Amniotic epithelial cell (primary cell): ENCODE data around the gene S100A4.
"Not testable (repeated sequence)": the region's sequence is repeated elsewhere in the genome, so short reads cannot be mapped to it uniquely, and the experiment has no call there.

Experiments
- DNase-seq: peaks from one replicate; pipeline ENCODE4 v3.0.0-alpha.2; 2010; ENCODE audit warnings: low read depth

Gene S100A4

DNA sequence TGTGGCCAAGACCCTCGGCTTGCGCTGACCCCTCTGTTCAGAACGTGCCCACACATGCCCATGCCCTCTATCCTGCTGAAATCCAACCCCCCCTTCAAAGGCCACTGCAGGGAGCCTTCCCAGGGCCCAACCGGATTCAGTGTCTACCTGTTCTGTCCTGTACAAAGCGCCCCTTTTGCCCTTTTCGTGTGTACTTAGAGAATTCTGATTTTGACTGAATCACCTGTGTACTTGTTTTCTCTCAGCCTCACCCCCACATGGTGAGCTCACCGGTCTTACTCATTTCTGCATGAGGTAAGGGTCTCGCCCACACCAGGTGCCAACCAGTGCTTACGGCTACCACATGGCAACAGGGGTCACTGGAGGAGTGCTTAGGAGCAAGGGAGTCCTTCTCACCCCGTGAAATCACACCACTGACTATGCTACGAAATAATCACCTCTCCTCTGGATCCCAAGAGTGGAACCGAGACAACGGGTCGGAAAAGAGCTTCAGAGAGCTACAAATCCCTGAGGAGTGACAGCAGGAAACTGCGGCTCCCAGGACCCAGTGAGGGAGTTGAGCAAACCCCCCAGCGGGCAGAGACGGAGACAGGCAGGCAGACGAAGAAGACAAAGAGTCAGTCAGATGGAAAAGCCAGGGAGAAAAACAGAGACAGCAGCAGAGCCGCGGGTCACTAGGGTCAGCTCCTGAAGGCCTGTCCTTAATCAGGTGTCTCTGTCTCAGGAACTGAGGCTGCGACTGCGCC lies 22.2 kb upstream of the S100A4 start:
- DNase-seq = peak; percentile 74

DNA sequence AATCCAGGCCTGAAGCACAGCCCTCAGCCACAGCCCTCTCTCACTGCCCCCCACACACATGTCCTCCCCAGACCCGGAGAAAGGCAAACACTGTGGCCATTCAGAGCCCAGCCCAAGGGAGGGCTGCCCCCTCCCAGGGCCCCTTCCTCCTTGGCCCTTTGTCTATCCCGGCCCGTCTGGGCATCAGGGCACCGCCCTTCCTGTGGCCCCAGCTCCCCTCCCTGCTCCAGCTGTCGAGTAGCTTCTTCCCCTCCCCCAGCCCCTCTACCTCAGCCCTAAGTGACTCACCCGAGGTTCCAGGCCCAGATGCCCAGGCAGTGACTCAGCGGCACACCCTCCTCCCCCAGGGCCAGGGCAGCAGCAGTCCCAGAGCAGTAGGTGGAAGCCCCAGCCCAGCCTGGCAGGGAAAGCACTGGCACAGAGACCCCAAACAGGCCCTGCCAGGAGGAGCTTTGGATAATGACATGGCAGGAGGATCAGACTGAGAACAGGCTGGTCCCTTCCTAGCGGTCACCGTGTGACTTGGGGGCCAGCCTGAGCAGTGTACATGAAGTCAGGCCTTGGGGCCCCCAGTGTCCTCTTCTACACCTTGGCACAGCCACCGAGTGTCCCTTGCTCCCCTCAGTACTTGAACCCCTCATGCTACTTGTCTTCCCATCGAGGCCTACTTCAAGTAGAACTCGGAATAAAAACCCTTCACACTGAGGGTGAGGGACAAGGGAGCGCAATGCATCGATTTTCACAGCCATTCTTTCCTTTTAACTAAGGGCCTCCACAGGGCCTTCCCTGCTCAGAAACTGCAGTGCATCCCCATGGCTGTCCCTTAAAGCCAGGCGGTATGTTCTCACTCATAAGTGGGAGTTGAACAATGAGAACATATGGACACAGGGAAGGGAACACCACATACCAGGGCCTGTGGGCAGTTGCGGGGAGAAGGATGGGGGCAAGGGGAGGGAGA lies 21.1 kb upstream of the S100A4 start:
- DNase-seq = peak; percentile 98

DNA sequence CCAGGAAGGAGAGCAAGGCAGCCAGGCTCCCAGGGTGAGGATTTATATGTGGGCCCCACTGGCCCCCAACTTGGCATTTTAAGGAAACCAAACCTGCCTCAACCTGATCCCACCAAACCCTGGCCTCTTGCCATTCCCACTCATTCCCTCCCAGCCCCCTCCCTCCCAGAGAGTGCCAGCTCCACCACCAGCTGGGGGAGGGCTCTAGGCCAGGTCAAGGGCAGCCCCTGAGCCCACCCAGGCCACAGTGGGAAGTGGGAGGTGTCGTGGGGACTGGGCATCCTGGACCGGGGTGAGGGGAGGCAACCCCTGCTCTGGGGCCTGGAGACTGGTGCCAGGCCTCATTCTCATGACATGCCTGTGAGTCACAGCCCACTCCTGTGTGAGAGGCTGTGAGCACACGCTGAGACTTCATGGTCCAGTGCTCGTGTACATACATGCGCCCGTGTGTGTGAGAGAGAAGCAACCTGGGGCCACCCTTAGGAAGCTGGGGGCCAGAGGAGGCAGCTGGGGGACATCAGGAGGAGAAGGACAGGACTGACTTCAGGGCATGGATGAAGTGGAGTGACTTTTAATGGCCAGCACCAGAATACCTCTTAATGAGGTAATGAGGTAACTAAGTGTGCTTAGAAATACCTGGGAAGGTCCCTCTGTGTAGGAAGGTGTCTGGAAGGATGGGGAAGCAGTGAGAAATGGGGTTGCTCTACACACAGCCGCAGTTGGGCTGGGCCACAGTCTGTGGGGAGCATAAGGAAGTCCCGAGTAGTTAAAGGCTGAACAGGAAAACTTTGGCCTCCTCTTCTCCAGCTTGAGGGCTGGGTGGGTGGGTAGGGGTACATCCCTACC lies 20.1 kb upstream of the S100A4 start, which contains the start of gene S100A2:
Gene S100A2 (minus strand): TSS at position 316 of the 846 bp plus-strand sequence. CDS start 1,967 bp downstream, outside the sequence.
- peak; percentile 93 for DNase-seq

DNA sequence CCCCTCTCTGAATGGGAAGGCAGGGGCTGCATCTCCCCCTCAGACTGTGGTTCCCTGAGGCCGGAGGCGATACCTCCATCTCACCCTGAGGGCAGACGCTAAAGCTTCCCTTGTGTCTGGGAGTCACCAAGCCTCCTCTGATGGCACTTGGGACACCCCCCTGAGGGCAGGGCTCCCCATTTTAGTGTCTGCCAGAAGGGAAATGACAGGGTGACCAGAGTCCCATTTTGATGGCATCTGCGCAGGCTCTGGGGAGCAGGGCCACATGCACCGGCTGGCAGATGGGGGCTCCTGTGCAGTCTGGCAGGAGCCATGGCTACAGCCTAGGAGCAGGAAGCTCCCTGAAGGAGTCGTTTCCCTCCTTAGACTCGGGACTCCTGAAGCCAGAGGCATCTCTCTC lies 18.4 kb upstream of the S100A4 start:
- no peak for DNase-seq

DNA sequence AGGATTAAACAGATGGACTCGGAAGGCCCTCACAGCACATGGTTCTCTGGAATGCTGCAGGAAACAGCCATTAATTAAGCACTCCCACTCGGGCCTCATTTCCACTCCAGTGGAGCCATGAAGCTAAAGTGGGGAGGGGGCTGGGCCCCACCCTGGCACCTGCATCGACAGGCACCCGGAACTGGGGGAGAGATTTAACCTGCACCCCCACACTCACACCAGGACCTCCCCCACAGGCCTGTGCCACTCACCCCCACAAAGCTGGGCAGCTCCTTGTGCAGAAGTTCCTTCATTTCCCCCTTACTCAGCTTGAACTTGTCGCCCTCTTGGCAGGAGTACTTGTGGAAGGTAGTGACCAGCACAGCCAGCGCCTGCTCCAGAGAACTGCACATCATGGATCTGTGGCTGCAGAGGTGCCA lies 17.9 kb upstream of the S100A4 start:
- no peak for DNase-seq

DNA sequence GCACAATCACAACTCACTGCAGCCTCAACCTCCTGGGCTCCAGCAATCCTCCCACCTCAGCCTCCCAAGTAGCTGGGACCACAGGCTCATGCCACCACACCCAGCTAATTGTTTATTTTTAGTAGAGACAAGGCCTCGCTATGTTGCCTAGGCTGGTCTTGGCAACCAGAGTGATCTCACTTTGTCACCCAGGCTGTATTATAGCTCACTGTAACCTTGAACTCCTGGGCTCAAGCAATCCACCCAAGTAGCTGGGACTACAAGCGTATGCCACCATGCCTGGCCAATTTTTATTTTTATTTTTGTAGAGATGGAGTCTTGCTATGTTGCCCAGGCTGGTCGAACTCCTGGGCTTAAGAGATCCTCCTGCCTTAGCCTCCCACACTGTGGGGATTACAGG lies 16.4 kb upstream of the S100A4 start:
- not testable (repeated sequence) for DNase-seq

DNA sequence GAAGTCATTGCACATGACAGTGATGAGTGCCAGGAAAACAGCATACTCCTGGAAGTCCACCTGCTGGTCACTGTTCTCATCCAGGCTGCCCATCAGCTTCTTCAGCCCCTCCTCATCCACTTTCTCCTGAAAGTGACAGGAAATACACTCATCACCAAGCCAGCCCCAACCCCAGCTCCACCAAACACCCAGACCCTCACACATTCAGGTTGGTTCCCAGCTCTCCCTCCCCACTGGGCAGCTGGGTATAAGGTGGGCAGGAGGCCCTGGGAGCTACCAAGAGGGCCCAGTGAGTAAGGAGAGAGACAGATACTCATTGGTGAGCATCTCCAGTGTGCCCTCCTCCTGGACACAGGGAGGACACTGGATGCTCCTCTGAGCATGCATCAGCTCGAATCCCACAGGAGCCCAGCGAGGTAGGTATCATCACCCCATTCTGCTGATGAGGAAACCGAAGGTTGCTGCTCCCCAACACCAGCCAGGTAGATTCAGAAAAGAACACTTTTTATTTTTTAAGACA lies 15.9 kb upstream of the S100A4 start:
- DNase-seq = no peak

DNA sequence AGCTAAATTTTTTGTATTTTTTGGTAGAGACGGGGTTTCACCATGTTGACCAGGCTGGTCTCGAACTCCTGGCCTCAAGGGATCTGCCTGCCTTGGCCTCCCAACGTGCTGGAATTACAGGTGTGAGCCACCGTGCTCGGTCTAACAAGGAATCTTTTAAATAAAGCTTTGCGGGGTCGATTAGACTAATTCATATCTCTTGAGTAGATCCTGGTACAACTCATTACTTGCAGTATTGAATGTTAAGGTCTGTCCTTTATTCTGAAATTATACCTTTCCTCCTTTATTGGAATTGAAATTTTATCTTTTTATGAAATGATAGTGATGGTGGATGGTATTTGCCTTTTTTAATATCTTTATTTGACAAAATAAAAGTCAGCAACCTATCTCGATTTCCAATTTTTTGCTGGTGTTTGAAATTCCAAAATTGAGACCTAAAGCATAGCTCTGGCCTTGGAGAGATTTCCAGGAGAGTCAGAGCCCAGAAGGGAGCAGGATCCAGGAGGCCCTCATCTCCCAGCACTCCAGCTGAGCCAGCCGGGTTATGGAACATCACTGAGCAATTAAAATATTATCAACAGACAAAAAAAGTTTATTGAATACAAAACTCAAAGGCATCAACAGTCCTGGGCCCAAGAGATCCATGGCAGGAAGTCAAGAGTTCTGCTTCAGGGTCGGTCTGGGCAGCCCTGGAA lies 15.3 kb upstream of the S100A4 start:
- DNase-seq = no peak

DNA sequence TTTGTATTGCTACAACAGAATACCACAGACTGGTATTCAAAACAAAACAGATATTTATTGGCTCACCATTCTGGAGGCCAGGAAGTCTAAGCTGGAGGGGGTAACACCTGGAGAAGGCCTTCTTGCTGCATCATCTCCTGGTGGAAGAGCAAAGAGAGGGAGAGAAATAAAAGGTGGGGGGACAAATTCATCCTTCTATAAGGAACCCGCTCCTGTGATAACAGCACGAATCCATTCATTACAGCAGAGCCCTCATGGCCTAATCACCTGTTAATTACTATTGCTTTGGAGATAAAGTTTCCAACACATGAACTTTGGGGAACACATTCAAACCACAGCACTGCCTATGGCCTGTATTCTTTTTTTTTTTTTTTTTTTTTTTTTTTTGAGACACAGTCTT lies 14.6 kb upstream of the S100A4 start:
- DNase-seq = no peak

DNA sequence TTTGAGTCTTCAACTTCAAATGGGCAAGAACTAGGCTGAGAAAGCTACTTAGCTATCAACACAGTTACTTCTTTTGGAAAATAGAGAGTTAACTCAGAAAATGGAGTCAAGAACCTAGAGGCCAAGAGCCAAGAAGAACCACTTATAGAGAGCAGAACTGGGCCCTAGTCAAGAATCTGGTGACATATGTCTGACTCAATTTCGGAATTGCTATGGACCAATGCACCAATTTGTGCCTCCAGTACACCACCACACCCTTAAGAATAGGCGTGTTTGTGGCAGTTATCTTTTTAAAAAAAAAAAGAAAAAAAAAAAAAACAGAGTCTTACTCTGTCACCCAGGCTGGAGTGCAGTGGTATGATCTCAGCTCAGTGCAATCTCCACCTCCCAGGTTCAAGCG lies 12.3 kb upstream of the S100A4 start:
- DNase-seq = no peak

DNA sequence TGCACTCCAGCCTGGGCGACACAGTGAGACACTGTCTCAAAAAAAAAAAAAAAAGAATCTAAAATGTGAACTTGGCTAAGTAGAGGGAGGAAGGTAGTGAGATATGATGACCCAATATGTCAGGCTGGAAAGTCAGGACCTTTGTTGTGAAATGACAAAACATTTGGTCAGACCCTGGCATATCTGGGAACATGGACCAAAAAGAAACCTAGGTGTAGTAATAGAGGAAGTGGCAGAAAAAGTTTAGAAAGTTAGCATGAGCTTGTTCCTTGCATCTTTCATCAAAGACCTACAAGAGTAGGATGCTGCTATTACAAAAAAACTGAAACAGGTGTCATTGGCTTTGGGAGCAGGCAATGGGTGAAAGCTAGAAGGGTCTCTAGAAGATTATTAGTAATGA lies 10.7 kb upstream of the S100A4 start:
- DNase-seq = no peak

DNA sequence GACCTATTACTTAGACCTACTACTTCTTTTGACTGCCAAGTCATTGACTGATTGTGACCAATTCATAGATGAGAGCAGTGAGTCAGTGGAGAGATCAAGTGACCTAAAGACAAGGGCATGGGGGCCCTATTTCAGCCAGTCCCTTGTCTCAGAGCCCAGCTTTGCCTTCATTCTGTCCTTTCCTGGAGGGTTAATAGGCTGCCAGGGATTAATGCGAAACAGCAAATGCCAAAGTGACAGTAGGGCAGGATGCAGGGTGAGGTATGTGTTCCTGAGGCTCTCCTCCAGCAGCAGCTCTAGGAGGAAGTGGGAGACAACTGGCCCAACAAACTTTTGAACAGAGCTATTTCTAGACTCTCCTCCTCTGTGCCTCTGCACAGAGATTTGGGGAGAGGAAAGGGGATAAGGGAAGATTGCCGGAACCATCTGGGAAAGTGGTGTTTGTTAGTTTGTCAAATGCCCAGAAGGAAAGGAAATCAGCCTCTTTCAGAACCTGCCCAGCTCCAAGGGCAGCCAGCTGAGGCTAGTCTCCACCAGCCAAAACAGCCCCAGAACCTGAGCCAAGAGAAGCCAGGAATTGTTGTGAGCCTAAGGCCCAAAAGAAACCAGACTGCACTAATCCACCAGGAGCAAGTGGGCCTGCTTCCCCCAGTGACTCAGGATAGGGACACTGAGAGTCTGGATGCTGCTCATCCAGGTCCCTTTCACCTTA lies 8.4 kb upstream of the S100A4 start:
- DNase-seq = no peak

DNA sequence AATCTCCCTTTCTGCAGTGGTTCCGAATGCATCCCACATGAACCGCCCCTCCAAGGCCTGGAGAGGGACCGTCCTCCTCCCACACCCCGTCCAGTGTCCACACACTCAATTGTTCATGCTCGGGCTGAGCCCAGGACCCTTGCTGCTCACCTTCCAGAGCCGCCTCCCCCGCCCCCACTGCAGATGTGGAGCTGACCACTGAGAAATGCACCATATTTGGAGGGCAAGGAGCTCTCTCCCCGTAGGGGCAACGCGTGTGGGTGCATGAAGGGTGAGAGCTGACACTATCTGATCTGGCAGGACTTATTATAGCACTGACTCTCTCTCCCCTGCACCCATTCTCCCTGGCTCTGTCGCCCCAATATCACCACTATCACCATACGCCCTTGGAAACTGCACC lies 7.5 kb upstream of the S100A4 start:
- no peak for DNase-seq

DNA sequence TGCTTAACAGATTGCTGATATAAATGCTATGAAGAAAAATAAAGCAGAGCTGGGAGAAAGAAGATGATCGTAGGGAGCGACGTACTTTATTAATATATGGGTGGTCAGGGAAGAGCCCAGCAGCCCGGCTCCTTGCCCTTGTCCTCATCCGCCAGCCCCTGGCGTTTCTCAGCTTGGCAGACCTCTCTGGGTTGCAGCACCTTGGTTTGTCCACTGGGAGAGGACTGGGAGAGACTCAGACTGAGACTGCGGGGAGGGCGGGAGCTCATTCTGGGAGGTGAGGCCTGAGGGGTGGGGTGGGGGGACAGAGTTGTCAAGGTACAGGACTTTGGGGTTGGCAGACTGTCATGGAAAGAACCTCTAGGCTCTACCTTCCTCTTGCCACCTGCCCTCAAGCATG lies 6.7 kb upstream of the S100A4 start:
- DNase-seq = no peak

DNA sequence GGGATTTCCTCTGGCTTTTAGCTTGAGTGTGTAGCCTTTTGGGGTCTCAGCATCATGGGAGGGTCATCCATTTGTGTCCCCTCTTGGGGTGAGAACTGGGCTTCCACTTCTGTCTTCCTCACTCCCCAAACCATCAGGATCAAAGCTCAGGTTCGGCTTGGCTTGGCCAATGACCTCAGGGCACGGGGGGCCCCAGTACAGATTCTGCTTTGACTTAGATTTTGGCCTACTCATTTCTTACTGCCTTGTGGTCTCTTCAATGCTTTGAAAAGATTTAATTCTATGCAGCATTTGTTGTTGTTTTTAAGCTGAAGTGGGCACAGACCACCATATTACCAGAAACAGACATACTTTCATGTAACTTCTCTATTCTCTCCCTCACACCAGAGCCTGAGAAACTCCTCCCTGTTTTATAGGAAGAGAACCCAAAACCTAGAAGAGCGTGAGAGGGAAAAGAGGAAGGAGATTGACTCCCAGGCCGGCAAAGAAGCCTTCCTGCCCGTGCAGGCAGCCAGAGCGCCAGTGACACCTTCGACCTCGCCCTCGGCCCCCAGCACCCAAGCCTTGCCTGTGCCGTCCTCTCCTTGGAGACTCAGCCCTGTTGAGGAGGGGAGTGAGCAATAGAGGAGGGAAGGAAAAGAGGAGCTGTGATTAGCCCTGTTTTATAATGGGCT lies 5.4 kb upstream of the S100A4 start:
- no peak for DNase-seq

DNA sequence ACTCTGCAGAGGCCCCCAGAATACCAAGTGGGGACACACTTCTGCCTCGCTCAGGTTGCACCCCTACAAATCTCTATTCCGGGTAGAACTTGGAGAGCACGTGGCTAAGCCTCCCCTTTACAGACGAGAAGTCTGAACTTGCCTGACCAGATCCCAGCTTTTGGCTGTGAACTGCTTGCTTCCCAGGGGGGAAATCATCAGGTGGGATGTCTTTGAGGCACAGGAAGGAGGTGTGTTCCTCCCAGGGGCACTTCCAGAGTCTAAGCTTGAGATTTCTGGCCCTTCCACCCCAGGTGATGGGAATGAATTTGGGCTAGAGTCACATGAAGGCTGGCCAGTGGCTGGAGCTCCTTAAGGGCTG lies 4.8 kb upstream of the S100A4 start:
- DNase-seq = no peak

DNA sequence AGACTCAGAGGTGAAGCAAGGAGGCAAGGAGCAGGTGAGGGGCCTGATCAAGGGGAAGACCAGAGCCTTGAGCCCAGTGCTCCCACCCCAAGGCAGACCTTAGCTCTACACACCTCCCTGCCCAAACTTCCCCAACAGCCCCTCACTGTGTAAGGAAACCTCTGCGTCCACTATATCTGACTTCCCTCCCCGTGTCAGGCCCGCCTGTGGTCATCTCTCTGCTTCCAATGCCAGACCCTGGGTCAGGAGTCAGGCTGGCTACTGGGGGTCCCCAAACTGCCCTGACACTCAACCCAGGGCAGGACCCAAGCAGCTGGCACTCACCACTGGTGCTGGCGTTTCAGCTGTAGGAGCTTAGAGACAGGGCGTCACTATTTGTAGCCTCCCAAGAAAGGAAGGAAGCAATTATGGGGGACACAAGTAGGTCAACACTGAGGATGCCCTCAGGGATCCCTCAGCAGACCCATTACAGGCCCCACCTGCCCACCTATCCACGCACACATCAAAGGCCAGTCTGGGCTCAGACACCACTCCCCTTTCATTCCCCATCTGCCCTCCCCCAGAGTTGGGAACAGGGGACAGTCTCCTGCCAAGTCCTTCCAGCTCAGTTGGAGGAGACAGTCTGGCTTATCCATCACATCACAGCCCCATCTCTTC lies 4.3 kb upstream of the S100A4 start:
- no peak for DNase-seq

DNA sequence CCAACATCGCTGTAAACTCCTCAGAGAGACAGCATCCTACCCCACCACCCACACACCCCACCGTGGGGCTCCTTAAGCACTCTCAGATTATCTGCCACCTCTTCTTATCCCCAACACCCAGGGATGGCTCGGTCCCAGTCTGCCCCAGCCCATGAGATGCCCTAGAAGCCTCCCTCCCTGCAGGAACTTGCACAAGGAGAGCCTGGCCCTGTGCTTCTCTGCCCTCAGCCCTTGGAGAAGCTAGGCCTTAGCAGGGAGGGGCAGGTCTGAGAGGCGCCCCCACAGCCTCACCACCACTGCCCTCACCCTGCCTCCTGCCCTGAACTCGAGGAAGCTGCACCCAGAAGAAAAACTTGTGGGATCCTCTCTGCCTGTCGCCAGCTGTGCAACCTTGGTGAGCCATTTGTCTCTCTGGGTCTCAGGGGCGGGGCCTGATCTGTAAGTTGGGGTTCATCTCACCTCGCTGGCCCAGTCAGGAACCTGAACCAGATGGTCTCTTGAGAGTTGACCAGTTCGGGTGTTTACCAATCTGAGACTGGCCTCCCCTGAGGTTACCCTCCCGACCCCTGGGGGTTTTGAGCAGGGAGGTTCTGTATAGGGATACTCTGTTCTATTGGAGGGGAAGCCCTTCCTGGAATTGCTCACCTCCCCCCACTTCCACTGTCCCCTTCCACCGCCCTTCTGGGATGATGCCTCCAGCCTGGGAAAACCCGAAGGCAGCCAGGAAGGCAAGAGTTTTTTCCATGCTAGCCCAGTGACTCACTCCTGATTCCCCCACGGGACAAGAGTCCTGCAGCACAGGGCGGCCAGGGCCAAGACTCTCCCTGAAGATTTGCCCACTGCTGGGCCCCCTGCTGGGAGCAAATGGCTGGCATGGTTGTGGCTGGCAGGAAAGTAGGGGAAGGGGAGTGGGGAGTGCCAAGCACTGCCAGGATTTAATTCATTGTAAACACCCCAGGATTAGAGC lies 3.4 kb upstream of the S100A4 start, which contains the start of gene S100A3:
Gene S100A3 (minus strand): TSS at position 537 of the 967 bp plus-strand sequence. CDS start 773 bp downstream, outside the sequence.
- peak; percentile 76 for DNase-seq
